LNCAP (cell line): ENCODE measurements around the gene SUCO.
A peak's percentile ranks its signal among the peaks of the same experiment; 100 is the strongest.

Experiments
- TF ChIP-seq, protein P1 (sequence below): fragments of 450-650 bp; IDR thresholded peaks from 2 replicates; pipeline ENCODE4 v1.5.1; 2017; ENCODE audit warnings: mild to moderate bottlenecking

Gene SUCO

DNA sequence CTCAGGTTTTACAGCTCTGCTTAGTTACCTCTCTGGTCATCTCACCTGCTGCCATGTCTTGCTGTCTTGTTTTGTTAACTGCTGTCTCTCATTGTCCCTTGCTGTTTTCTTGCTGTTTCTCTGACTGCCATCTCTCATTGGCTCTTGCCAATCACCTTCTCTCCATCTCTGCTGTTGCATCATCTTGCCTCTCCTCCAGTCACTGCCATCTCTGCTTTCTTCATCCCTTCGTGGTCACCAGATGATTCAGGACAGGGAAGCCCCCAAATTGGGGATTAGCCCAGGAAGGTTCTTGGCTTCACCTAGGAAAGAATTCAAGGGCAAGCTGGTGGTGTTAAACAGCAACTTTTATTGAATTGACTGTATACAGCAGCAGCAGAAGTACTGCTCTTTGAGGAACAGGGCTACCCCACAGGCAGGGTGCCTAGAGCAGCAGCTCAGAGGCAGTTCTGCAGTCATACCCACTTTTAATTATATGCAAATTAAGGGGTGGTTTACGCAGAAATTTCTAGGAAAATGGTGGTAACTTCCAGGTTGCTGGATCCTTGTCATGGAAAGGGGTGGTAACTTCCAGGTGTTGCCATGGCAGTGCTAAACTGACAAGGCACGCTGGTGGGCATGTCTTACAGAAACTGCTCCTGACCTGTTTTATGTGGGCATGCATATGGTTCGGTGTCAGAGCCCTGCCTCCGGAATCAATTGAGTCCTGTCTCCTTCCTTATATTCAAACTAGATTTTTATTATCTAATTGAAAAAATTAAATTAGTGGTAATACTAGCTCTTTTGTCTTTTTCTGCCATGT lies 33.4 kb downstream of the SUCO start:
- TF ChIP-seq, protein P1, sequence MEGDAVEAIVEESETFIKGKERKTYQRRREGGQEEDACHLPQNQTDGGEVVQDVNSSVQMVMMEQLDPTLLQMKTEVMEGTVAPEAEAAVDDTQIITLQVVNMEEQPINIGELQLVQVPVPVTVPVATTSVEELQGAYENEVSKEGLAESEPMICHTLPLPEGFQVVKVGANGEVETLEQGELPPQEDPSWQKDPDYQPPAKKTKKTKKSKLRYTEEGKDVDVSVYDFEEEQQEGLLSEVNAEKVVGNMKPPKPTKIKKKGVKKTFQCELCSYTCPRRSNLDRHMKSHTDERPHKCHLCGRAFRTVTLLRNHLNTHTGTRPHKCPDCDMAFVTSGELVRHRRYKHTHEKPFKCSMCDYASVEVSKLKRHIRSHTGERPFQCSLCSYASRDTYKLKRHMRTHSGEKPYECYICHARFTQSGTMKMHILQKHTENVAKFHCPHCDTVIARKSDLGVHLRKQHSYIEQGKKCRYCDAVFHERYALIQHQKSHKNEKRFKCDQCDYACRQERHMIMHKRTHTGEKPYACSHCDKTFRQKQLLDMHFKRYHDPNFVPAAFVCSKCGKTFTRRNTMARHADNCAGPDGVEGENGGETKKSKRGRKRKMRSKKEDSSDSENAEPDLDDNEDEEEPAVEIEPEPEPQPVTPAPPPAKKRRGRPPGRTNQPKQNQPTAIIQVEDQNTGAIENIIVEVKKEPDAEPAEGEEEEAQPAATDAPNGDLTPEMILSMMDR, result no peak

DNA sequence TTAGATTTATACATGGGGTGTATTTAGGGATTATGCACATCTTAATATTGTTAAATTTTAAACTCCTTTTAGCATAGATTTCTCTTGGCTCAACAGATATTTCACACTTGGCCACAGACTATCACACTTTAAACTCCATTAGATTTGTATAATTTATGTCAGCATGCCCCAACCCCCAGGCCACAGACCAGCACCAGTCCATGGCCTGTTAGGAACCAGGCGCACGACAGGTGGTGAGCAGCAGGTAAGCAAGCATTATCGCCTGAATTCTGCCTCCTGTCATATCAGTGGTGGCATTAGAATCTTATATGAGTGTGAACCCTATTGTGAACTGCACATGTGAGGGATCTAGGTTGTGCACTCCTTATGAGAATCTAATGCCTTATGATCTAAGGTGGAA lies 34.8 kb downstream of the SUCO start:
- TF ChIP-seq, protein P1, result no peak

DNA sequence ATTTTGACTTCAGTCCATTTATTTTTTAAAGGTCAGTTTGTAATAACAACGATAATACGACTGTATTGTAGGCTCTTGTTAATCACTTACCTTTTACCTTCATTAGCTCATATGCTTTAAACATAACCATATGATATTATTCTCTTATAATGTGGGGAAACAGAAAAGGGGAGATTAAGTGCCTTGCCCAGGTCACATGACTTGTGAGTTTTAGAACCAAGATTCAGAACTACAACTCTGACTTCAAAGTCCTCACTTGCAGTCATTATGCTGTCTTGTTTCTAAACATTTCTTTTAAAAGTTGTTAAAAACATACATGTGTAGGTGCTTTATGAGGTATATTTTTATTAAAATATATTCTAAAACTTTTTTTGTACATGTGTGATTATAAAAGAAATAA lies 41.1 kb downstream of the SUCO start:
- TF ChIP-seq, protein P1, result no peak

GRCh38 chr1:172578586-172578985 lies 45.6 kb downstream of the SUCO start:
- TF ChIP-seq, protein P1, result no peak

GRCh38 chr1:172581273-172581672 lies 48.3 kb downstream of the SUCO start:
- TF ChIP-seq, protein P1, result no peak

- TF ChIP-seq, protein P1, result no peak
Observed at GRCh38 chr1:172581779-172582178, 48.8 kb downstream of the SUCO start.

GRCh38 chr1:172582889-172583288 lies 49.9 kb downstream of the SUCO start:
- TF ChIP-seq, protein P1, result peak; percentile 46

DNA sequence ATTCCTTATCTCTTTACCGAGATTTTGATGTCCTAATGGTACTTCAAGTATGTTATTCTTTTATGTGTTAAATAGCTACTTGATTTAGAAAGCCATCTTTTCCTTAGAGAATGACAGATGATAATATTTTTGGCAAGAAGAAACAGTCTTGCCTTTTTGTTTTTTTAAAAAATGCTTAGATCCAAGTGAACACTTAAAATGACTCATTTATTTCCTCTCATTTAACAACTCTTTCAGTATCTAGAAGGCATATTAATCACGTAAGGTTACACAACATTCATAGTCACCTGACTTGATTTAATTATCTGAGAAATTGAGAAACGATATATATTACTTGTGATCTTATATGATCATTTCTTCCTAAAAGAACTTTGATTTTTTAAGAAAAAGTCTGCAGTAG lies 52.4 kb downstream of the SUCO start:
- TF ChIP-seq, protein P1, result no peak
